HepG2 (cell line): ENCODE results near the gene TAF1B. TPM values are rescaled to one million over a fixed set of nuclear protein-coding genes. Genes with fewer than 3 reads are reported as not detected.

ENCODE experiments used
- ATAC-seq: fragments of 200-7000 bp; cut with Tn5 transposase; 3 replicates; pipeline ENCODE4 v1.9.1; 2020; ENCODE audit warnings: mild to moderate bottlenecking, moderate library complexity
- BruUV-seq: library from RNA; stranded (reverse); fragments of 400-500 nt; replicated peaks from 2 replicates; lab custom pipeline; 2021; lab: Mats Ljungman, UMichigan
- CTCF ChIA-PET: fragments of 300-600 bp; formaldehyde crosslinking; extraction: SDS; loops from one replicate; lab custom pipeline; 2021; ENCODE audit warnings: low total read pairs, inconsistent platforms, low intra/inter-chr PET ratio; lab: Yijun Ruan, JAX
- POLR2A ChIA-PET: fragments of 350-600 bp; sonication (Branson Sonifier 250); formaldehyde crosslinking; loops from one replicate; lab custom pipeline; 2020; ENCODE audit warnings: antibody characterized with exemption, inconsistent platforms; lab: Yijun Ruan, JAX
- DNase-seq: peaks from one replicate; pipeline ENCODE4 v3.0.0-alpha.2; 2015; ENCODE audit warnings: low spot score
- FAIRE-seq: peaks from 3 replicates; lab custom pipeline; 2011; peaks lifted over from hg19 to GRCh38; lab: Jason Lieb, UNC
- H2AFZ ChIP-seq: one replicate; pipeline ENCODE4 v1.6.1; 2011; ENCODE audit warnings: low read length, inconsistent platforms
- H3K27ac ChIP-seq: fragments of 300-600 bp; 3 replicates; pipeline ENCODE4 v1.8.0; 2011; ENCODE audit warnings: mixed run types, mild to moderate bottlenecking, mixed read lengths, low read length, inconsistent platforms; ENCODE audit not compliant: insufficient read depth; ENCODE audit errors: extremely low read length
- H3K27me3 ChIP-seq, 2 experiments: fragments of 200-600 bp in 1 of 2; 2 replicates in 1 of 2; 3 replicates in 1 of 2; pipeline versions ENCODE4 v1.6.0 to v1.8.0; 2011; ENCODE audit warnings: low read length in 2 of 2, mild to moderate bottlenecking in 2 of 2, moderate library complexity in 2 of 2, inconsistent platforms in 1 of 2; ENCODE audit not compliant: insufficient read depth in 2 of 2, control insufficient read depth in 1 of 2
- H3K36me3 ChIP-seq, 2 experiments: fragments of 200-600 bp in 1 of 2; replicated peaks in 1 of 2; 2 replicates in 1 of 2; 3 replicates in 1 of 2; pipeline versions ENCODE4 v1.5.1 to v1.8.0; 2011; ENCODE audit warnings: low read length in 2 of 2, inconsistent platforms in 1 of 2; ENCODE audit not compliant: insufficient read depth in 2 of 2, control insufficient read depth in 1 of 2
- H3K4me1 ChIP-seq: 2 replicates; pipeline ENCODE4 v1.5.1; 2012; ENCODE audit warnings: low read length, inconsistent platforms; ENCODE audit not compliant: insufficient read depth
- H3K4me2 ChIP-seq: 2 replicates; pipeline ENCODE4 v1.6.0; 2011; ENCODE audit warnings: low read depth, low read length, inconsistent platforms
- H3K4me3 ChIP-seq, 3 experiments: fragments of 200-600 bp in 1 of 3; sonication (generic), shearing (Covaris generic) in 1 of 3; replicated peaks in 1 of 3; 2 replicates each; pipeline ENCODE4 v1.5.1; 2011 to 2016; ENCODE audit warnings: low read length in 3 of 3, inconsistent platforms in 2 of 3, low read depth in 2 of 3, mild to moderate bottlenecking in 2 of 3, control low read depth in 1 of 3, mixed read lengths in 1 of 3; ENCODE audit not compliant: insufficient read depth in 1 of 3
- H3K79me2 ChIP-seq: one replicate; pipeline ENCODE4 v1.6.1; 2011; ENCODE audit warnings: low read length, inconsistent platforms; ENCODE audit not compliant: insufficient read depth
- H3K9ac ChIP-seq: 2 replicates; pipeline ENCODE4 v1.6.0; 2011; ENCODE audit warnings: mild to moderate bottlenecking, low read depth, low read length, inconsistent platforms; ENCODE audit not compliant: insufficient read depth
- H3K9me3 ChIP-seq: 2 replicates; pipeline ENCODE4 v1.5.1; 2012; ENCODE audit warnings: mild to moderate bottlenecking, low read length
- H4K20me1 ChIP-seq: 2 replicates; pipeline ENCODE4 v1.6.0; 2011; ENCODE audit warnings: inconsistent platforms, mild to moderate bottlenecking, low read length, moderate library complexity; ENCODE audit not compliant: insufficient read depth
- KLF15 ChIP-seq: sonication (generic); formaldehyde crosslinking; IDR thresholded peaks from 2 replicates; pipeline ENCODE4 v1.8.1; 2023; ENCODE audit warnings: borderline replicate concordance, mild to moderate bottlenecking, inconsistent platforms, missing genetic modification reagents, mixed read lengths
- ZNF790 ChIP-seq: sonication (generic); formaldehyde crosslinking; IDR thresholded peaks from 2 replicates; pipeline ENCODE4 v1.8.0; 2022; ENCODE audit warnings: missing genetic modification reagents, mild to moderate bottlenecking, borderline replicate concordance
- WGBS: methylation state at CpG from one replicate; pipeline ENCODE4 v1.1.6; 2017; ENCODE audit warnings: low lambda C conversion rate; 5-methylcytosine and 5-hydroxymethylcytosine counted together
- in situ Hi-C: cut with HindIII; loops from 2 replicates; pipeline ENCODE4 v1.10.0; 2017; ENCODE audit warnings: low pct_unique_long_range_greater_than_20kb; ENCODE audit not compliant: extremely low pct_ligation_motif_present
- intact Hi-C: fragments of 100-400 bp; cut with micrococcal nuclease; formaldehyde crosslinking; loops from one replicate; pipeline ENCODE4 v1.10.0; 2022; ENCODE audit not compliant: unreplicated experiment
- polyA plus RNA-seq, 8 experiments: library from polyadenylated mRNA; depleted of rRNA in 3 of 8; stranded (reverse) in 7 of 8; unstranded in 1 of 8; fragments of >200 nt; fragmentation: Illumina TruSeq in 4 of 8; extraction: Trizol in 4 of 8; gene quantifications; 2 replicates each; pipeline versions ENCODE4 v1.2.1 to v1.2.3, GENCODE V29; 2011 to 2016; ENCODE audit warnings: low read depth in 4 of 8, missing spikeins in 1 of 8, mixed read lengths in 1 of 8; ENCODE audit not compliant: insufficient read depth in 1 of 8
- total RNA-seq, 5 experiments: library from RNA; depleted of rRNA; stranded (reverse); fragments of >200 nt; fragmentation: Illumina TruSeq; extraction: Trizol; gene quantifications; 2 replicates each; pipeline ENCODE4 v1.2.3, GENCODE V29; 2016; ENCODE audit warnings: low read depth in 1 of 5
- TF ChIP-seq, protein P1 (sequence below): sonication (generic); formaldehyde crosslinking; IDR thresholded peaks from 2 replicates; pipeline ENCODE4 v1.5.0; 2020; ENCODE audit warnings: mild to moderate bottlenecking, missing genetic modification reagents

Gene TAF1B
- total and polyA plus RNA-seq, 2 of the 13 experiments (the other 11 are each of a cell fraction or from before 2014, with no cell fraction given), result 13.3 to 27.7 TPM

DNA sequence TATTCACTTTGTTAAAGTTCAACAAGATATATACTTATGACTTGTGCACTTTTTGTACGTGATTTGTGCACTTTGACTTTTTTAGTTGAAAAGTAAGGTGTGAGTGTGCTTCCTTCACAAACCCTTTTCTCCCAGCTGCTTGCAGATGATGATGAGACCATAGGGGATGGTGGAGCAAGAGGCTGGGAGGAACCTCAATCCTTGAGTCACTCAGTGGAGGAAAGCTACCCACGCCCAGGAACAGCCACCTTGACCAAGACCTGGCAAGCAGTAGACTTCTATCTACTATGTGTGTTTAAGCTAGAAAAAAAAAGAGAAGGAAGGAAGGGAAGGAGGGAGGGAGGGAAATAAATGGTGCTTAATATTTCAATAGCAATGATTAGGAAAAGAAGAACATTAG is 25.2 kb upstream of the TAF1B start (continued):
- TF ChIP-seq KLF15 (CRISPR knock-in tag), result no peak

DNA sequence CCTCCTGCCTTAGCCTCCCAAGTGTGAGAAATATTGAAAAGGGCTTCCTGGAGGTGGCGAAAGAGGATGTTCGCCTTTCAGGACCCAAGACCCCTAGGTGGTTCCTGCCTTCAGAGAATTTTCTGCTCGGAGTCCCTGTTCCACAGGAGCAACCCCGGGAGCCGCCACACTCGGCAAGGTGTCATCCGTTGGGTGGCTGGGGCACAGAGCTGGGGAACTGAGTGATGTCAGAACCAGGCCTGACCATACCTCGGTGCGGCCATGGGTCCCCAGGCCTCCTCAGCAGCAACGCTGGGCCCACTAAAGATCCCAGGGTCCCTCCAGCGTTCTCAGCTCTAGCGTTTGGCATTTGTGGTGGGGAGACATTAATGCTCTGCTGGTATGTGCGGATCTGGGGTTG is 23.7 kb upstream of the TAF1B start:
- intact Hi-C loops, result no loop called here
- WGBS, result 54% methylated on average over 12 of the region's 13 CpGs
- peak overlapping the region; percentile 21; the same call in 1 of the 2 replicates for H3K4me2 ChIP-seq

More for the DNA sequence above, 23.7 kb upstream of the TAF1B start:
- Histone ChIP-seq H3K27ac (no peak overlapping the region), H3K27me3 (peaks cover 5 to 33% of the 10 kb centered on the region in 2 experiments; a peak in 4 of 5 replicates), H4K20me1 (no peaks in the 10 kb centered on the region), H2AFZ (no peak overlapping the region), H3K4me3 (peak overlapping the region in 1 of 3 experiments; percentile 1; a peak in 1 of 6 replicates), H3K9ac (no peak overlapping the region), H3K9me3 (no peaks in the 10 kb centered on the region), H3K36me3 (no peaks in the 10 kb centered on the region), H3K79me2 (no peaks in the 10 kb centered on the region), H3K4me1 (peaks cover 13% of the 10 kb centered on the region; the same call in 1 of the 2 replicates)
- no TSS peak for BruUV-seq
- TF ChIP-seq ZNF790, result no peak
- TF ChIP-seq, protein P1, sequence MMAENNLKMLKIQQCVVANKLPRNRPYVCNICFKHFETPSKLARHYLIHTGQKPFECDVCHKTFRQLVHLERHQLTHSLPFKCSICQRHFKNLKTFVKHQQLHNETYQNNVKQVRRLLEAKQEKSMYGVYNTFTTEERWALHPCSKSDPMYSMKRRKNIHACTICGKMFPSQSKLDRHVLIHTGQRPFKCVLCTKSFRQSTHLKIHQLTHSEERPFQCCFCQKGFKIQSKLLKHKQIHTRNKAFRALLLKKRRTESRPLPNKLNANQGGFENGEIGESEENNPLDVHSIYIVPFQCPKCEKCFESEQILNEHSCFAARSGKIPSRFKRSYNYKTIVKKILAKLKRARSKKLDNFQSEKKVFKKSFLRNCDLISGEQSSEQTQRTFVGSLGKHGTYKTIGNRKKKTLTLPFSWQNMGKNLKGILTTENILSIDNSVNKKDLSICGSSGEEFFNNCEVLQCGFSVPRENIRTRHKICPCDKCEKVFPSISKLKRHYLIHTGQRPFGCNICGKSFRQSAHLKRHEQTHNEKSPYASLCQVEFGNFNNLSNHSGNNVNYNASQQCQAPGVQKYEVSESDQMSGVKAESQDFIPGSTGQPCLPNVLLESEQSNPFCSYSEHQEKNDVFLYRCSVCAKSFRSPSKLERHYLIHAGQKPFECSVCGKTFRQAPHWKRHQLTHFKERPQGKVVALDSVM (CRISPR knock-in tag), result peak; percentile 44; the same call in 1 of the 2 replicates
- DNase-seq (no peak), ATAC-seq (peak; percentile 17; the same call in 2 of the 3 replicates), FAIRE-seq (no peak)
- ChIA-PET POLR2A (interaction anchor here (1.5 kb wide), 1 partner anchor 24 kb away, joined by 11 read pairs; the partner anchor contains the start of gene TAF1B), CTCF (no interaction called here)
- in situ Hi-C loops, result loop anchor here (25.0 kb wide), 1 partner anchor 618 kb away; the partner anchor contains the start of gene ODC1
